OCI-LY3 (cell line): Measurements from ENCODE around the gene WFS1.

Source experiments
- EZH2phosphoT487 ChIP-seq: fragments of 200-600 bp; shearing (Covaris generic); IDR thresholded peaks from 2 replicates; pipeline ENCODE4 v1.6.1; 2018; ENCODE audit warnings: antibody characterized with exemption, mixed run types, low read depth
- TF ChIP-seq, protein P1 (sequence below): fragments of 200-600, 300-600 bp; sonication (generic); IDR thresholded peaks from 2 replicates; pipeline ENCODE4 v1.5.1; 2014; ENCODE audit warnings: antibody characterized with exemption, low read length, low read depth

DNA sequence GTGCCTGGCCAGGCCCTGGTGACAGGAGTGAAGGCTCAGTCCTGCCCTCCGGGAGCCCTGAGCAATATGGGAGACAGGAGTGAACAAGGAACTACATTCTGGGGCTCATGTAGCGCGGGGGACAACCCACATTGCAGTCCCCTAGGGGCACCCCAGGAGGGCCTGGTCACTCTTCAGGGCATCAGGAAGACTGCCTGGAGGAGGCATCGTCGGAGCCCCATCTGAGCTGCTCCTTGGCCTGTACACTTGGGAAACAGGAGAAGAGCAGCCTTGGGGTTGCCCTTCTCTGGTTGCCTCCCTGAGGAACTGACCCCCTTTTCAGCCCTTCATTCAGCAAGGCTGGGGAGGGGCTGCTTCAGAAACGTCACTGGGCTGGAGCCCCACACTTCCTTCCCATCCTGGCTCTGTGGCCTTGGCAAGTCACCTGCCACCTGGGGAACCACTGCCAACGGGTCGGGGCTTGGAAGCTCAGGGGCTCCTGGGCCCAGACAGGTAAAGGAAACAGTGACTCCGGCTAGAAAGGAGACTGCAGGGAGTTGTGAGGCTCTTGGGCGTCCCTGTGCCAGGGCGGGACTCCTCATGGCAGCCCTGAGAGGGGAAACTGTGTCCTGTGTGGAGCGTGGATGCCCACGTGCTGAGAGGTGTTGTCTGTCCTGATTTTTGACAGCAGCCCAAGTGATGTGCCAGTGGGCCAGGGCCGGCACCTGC is 10.1 kb downstream of the WFS1 start:
- TF ChIP-seq, protein P1, sequence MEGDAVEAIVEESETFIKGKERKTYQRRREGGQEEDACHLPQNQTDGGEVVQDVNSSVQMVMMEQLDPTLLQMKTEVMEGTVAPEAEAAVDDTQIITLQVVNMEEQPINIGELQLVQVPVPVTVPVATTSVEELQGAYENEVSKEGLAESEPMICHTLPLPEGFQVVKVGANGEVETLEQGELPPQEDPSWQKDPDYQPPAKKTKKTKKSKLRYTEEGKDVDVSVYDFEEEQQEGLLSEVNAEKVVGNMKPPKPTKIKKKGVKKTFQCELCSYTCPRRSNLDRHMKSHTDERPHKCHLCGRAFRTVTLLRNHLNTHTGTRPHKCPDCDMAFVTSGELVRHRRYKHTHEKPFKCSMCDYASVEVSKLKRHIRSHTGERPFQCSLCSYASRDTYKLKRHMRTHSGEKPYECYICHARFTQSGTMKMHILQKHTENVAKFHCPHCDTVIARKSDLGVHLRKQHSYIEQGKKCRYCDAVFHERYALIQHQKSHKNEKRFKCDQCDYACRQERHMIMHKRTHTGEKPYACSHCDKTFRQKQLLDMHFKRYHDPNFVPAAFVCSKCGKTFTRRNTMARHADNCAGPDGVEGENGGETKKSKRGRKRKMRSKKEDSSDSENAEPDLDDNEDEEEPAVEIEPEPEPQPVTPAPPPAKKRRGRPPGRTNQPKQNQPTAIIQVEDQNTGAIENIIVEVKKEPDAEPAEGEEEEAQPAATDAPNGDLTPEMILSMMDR = no peak
- TF ChIP-seq EZH2phosphoT487 = no peak
